K562 (cell line): ENCODE measurements around the gene MAP1A. TPM values are rescaled to one million over a fixed set of nuclear protein-coding genes. Genes with fewer than 3 reads are reported as not detected.

Source experiments
- ATAC-seq: fragments of 200-7000 bp; cut with Tn5 transposase; 3 replicates; pipeline ENCODE4 v1.9.1; 2020; ENCODE audit warnings: moderate library complexity
- BruUV-seq: library from RNA; stranded (reverse); fragments of 400-500 nt; replicated peaks from 2 replicates; lab custom pipeline; 2021; lab: Mats Ljungman, UMichigan
- CTCF ChIA-PET: fragments of 300-600 bp; formaldehyde crosslinking; extraction: SDS; loops from one replicate; lab custom pipeline; 2021; ENCODE audit warnings: low intra/inter-chr PET ratio; lab: Yijun Ruan, JAX
- POLR2A ChIA-PET: fragments of 300-600, 350-650 bp; sonication (Branson Sonifier 250); formaldehyde crosslinking; extraction: SDS; loops from one replicate; lab custom pipeline; 2021; ENCODE audit warnings: antibody characterized with exemption, inconsistent platforms; lab: Yijun Ruan, JAX
- DNase-seq, 4 experiments: peaks; one replicate each; pipeline versions ENCODE4 v3.0.0 to v3.0.0-alpha.2; 2011 to 2018; ENCODE audit warnings: low spot score in 3 of 4, mixed read lengths in 3 of 4; ENCODE audit errors: extremely low read depth in 1 of 4
- FAIRE-seq: peaks from 2 replicates; lab custom pipeline; 2011; peaks lifted over from hg19 to GRCh38; lab: Jason Lieb, UNC
- H2AFZ ChIP-seq: 2 replicates; pipeline ENCODE4 v1.6.0; 2011; ENCODE audit warnings: low read depth, low read length, control low read depth, inconsistent platforms
- H3K27ac ChIP-seq: fragments of 200-600 bp; 3 replicates; pipeline ENCODE4 v1.8.0; 2011; ENCODE audit warnings: low read depth, mild to moderate bottlenecking, control low read depth, inconsistent platforms, low read length, moderate library complexity, mixed read lengths; ENCODE audit errors: extremely low read depth
- H3K27me3 ChIP-seq, 2 experiments: fragments of 300-600 bp in 1 of 2; 2 replicates in 1 of 2; 3 replicates in 1 of 2; pipeline versions ENCODE4 v1.6.0 to v1.8.0; 2011; ENCODE audit warnings: inconsistent platforms in 2 of 2, low read length in 2 of 2, mild to moderate bottlenecking in 1 of 2, mixed read lengths in 1 of 2, moderate library complexity in 1 of 2; ENCODE audit not compliant: control insufficient read depth in 2 of 2, insufficient read depth in 2 of 2
- H3K36me3 ChIP-seq: fragments of 300-600 bp; 3 replicates; pipeline ENCODE4 v1.8.0; 2011; ENCODE audit warnings: mild to moderate bottlenecking, low read length, inconsistent platforms; ENCODE audit not compliant: control insufficient read depth, insufficient read depth
- H3K4me1 ChIP-seq, 2 experiments: fragments of 200-600 bp in 1 of 2; replicated peaks in 1 of 2; 2 replicates in 1 of 2; 3 replicates in 1 of 2; pipeline versions ENCODE4 v1.5.1 to v1.8.0; 2011; ENCODE audit warnings: inconsistent platforms in 2 of 2, low read length in 2 of 2, mild to moderate bottlenecking in 1 of 2, mixed read lengths in 1 of 2, moderate library complexity in 1 of 2; ENCODE audit not compliant: control insufficient read depth in 2 of 2, insufficient read depth in 2 of 2
- H3K4me2 ChIP-seq: 2 replicates; pipeline ENCODE4 v1.6.1; 2011; ENCODE audit warnings: low read length, control low read depth, inconsistent platforms, mixed read lengths; ENCODE audit not compliant: insufficient read depth
- H3K4me3 ChIP-seq: fragments of 200-600 bp; sonication (generic), shearing (Covaris generic); 2 replicates; pipeline ENCODE4 v1.5.1; 2016; ENCODE audit warnings: control low read depth, inconsistent platforms
- H3K79me2 ChIP-seq: fragments of 200-600 bp; 3 replicates; pipeline ENCODE4 v1.8.0; 2011; ENCODE audit warnings: low read length, inconsistent platforms; ENCODE audit not compliant: control insufficient read depth, insufficient read depth
- H3K9ac ChIP-seq, 2 experiments: 2 replicates each; pipeline versions ENCODE4 v1.6.0 to v1.6.1; 2011; ENCODE audit warnings: low read depth in 2 of 2, low read length in 2 of 2, control low read depth in 1 of 2, inconsistent platforms in 1 of 2, mild to moderate bottlenecking in 1 of 2, mixed read lengths in 1 of 2; ENCODE audit not compliant: insufficient read depth in 1 of 2
- H3K9me1 ChIP-seq: one replicate; pipeline ENCODE4 v1.6.0; 2011; ENCODE audit warnings: inconsistent platforms, mild to moderate bottlenecking, low read length, moderate library complexity; ENCODE audit not compliant: control insufficient read depth, insufficient read depth
- H3K9me3 ChIP-seq: replicated peaks from 2 replicates; pipeline ENCODE4 v1.5.1; 2011; ENCODE audit warnings: low read depth, low read length, inconsistent platforms; ENCODE audit not compliant: control insufficient read depth, insufficient read depth
- H4K20me1 ChIP-seq: replicated peaks from 2 replicates; pipeline ENCODE4 v1.6.1; 2011; ENCODE audit warnings: low read length, inconsistent platforms, mixed read lengths; ENCODE audit not compliant: control insufficient read depth, insufficient read depth
- BRD9 ChIP-seq: fragments of 450-650 bp; IDR thresholded peaks from 2 replicates; pipeline ENCODE4 v1.6.1; 2018; ENCODE audit warnings: low read depth; ENCODE audit not compliant: partially characterized antibody
- CHD4 ChIP-seq: fragments of 200-600 bp; sonication (generic); IDR thresholded peaks from 3 replicates; pipeline ENCODE4 v1.6.1; 2012; ENCODE audit warnings: low read depth, mild to moderate bottlenecking, mixed read lengths, low read length, inconsistent platforms; ENCODE audit not compliant: insufficient read depth, insufficient replicate concordance, poor library complexity, severe bottlenecking
- E2F3 ChIP-seq: fragments of 250-450 bp; sonication (Bioruptor Pico); IDR thresholded peaks from 2 replicates; pipeline ENCODE4 v1.4.0; 2020; ENCODE audit warnings: mild to moderate bottlenecking
- ELF4 ChIP-seq: fragments of 450-650 bp; formaldehyde crosslinking; IDR thresholded peaks from 2 replicates; pipeline ENCODE4 v1.4.0; 2022; ENCODE audit warnings: missing genetic modification characterization
- MAFK ChIP-seq: IDR thresholded peaks from 2 replicates; pipeline ENCODE4 v1.6.1; 2011; ENCODE audit warnings: low read length, improper control_type of control experiment
- NFXL1 ChIP-seq: fragments of 450-650 bp; formaldehyde crosslinking; IDR thresholded peaks from 2 replicates; pipeline ENCODE4 v1.4.0; 2021; ENCODE audit warnings: mild to moderate bottlenecking
- PHF8 ChIP-seq: fragments of 200-600 bp; sonication (generic); IDR thresholded peaks from 2 replicates; pipeline ENCODE4 v1.6.1; 2012; ENCODE audit warnings: mixed run types, mild to moderate bottlenecking, inconsistent platforms, low read length, moderate library complexity, borderline replicate concordance
- WGBS: fragments of 100-300 bp; shearing (Covaris generic); methylation state at CpG from one replicate; pipeline ENCODE4 v1.1.6; 2016; ENCODE audit warnings: low coverage, mixed read lengths; ENCODE audit not compliant: insufficient coverage; ENCODE audit errors: missing lambda C conversion rate; 5-methylcytosine and 5-hydroxymethylcytosine counted together
- in situ Hi-C: fragments of 300-500 bp; cut with MboI; formaldehyde crosslinking; loops from 4 replicates; pipeline ENCODE4 v1.15.0; 2018; ENCODE audit warnings: inconsistent platforms, mixed read lengths
- intact Hi-C: fragments of 100-400 bp; cut with micrococcal nuclease; formaldehyde crosslinking; loops from 2 replicates; pipeline ENCODE4 v1.14.2; 2022
- polyA plus RNA-seq, 8 experiments: library from polyadenylated mRNA; depleted of rRNA in 4 of 8; stranded (reverse) in 5 of 8; unstranded in 3 of 8; fragments of >200 nt; fragmentation: Nextera tagmentation in 2 of 8; fragmentation: Illumina TruSeq in 1 of 8; extraction: Ambion mirVana in 2 of 8; extraction: Trizol in 1 of 8; gene quantifications; 2 replicates each; pipeline versions ENCODE4 v1.2.1 to v1.2.3, GENCODE V29; 2011 to 2014; ENCODE audit warnings: inconsistent platforms in 1 of 8, missing spikeins in 1 of 8
- total RNA-seq, 7 experiments: library from RNA; depleted of rRNA in 6 of 7; stranded (reverse); fragments of >200 nt in 6 of 7; fragmentation: Illumina TruSeq in 2 of 7; extraction: Trizol in 2 of 7; gene quantifications; 2 replicates each; pipeline versions ENCODE4 v1.2.1 to v1.2.3, GENCODE V29; 2011 to 2021; ENCODE audit warnings: low replicate concordance in 1 of 7
- TF ChIP-seq, protein P1 (sequence below), 2 experiments: fragments of 450-650 bp; IDR thresholded peaks; 2 replicates each; pipeline ENCODE4 v1.6.1; 2016; ENCODE audit warnings: mild to moderate bottlenecking in 2 of 2, borderline replicate concordance in 1 of 2, low read depth in 1 of 2, moderate library complexity in 1 of 2
- TF ChIP-seq, protein P2 (sequence below), 2 experiments: IDR thresholded peaks; 2 replicates each; pipeline ENCODE4 v1.6.1; 2011; ENCODE audit warnings: borderline replicate concordance in 1 of 2, control low read depth in 1 of 2, low read depth in 1 of 2, low read length in 1 of 2, mild to moderate bottlenecking in 1 of 2, mixed read lengths in 1 of 2, moderate library complexity in 1 of 2; ENCODE audit not compliant: insufficient read depth in 1 of 2, insufficient read length in 1 of 2, poor library complexity in 1 of 2, severe bottlenecking in 1 of 2; ENCODE audit errors: extremely low read depth in 1 of 2
- TF ChIP-seq, protein P3 (sequence below), 2 experiments: fragments of 450-650 bp in 1 of 2; sonication (generic) in 1 of 2; formaldehyde crosslinking in 1 of 2; IDR thresholded peaks in 1 of 2; conservative IDR thresholded peaks in 1 of 2; 2 replicates each; pipeline versions ENCODE4 v1.6.1 to v1.8.1; 2016 to 2023; ENCODE audit warnings: mild to moderate bottlenecking in 2 of 2, moderate library complexity in 2 of 2, inconsistent platforms in 1 of 2, missing genetic modification reagents in 1 of 2

Gene MAP1A
- total and polyA plus RNA-seq, 9 of the 15 experiments (the other 6 are each of a cell fraction or from before 2014, with no cell fraction given): 2.0 to 20.3 (median 7.3) TPM

DNA sequence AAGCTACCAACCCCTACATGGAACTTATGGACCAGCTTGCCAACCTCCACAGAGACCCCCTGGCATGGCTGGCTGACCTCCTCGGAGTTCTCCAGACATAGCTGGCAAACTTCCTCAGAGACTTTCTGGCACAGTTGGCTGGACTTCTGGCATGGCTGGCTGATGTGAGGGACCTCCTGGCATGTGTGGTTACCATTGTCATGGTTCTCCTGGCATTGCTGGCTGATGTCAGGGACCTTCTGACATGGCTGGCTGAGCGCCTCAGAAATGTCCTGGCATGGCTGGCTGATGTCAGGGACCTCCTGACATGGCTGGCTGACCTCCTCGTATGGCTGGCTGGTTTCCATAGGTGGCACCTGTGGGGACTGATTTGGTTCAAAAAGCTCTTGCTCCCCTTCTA is 17.5 kb downstream of the MAP1A start:
- H3K79me2 ChIP-seq: no peaks in the 10 kb centered on the region
- DNase-seq (no peak), FAIRE-seq (no peak), ATAC-seq (no peak)
- intact Hi-C loops: no loop called here
- H3K27me3 ChIP-seq: no peaks in the 10 kb centered on the region
- BruUV-seq: no TSS peak
- H3K4me3 ChIP-seq: no peak overlapping the region
- ChIA-PET POLR2A (interaction anchor here (0.7 to 1.4 kb wide), 2 partner anchors 10 to 21 kb away, joined by 3 to 4 read pairs; no protein-coding TSS in a partner anchor), CTCF (no interaction called here)
- H3K4me1 ChIP-seq: no peaks in the 10 kb centered on the region
- no peak overlapping the region for H3K4me2 ChIP-seq
- 53% methylated on average over 3 of the region's 3 CpGs for WGBS
- in situ Hi-C loops: no loop called here
- no peaks in the 10 kb centered on the region for H3K9me3 ChIP-seq
- peaks cover 7% of the 10 kb centered on the region for H3K9me1 ChIP-seq
- H4K20me1 ChIP-seq: no peaks in the 10 kb centered on the region
- no peak overlapping the region for H3K9ac ChIP-seq
- H3K36me3 ChIP-seq: peaks cover 14% of the 10 kb centered on the region; the same call in 1 of the 3 replicates
- no peak overlapping the region for H2AFZ ChIP-seq
- no peak overlapping the region for H3K27ac ChIP-seq
- TF ChIP-seq, protein P1, sequence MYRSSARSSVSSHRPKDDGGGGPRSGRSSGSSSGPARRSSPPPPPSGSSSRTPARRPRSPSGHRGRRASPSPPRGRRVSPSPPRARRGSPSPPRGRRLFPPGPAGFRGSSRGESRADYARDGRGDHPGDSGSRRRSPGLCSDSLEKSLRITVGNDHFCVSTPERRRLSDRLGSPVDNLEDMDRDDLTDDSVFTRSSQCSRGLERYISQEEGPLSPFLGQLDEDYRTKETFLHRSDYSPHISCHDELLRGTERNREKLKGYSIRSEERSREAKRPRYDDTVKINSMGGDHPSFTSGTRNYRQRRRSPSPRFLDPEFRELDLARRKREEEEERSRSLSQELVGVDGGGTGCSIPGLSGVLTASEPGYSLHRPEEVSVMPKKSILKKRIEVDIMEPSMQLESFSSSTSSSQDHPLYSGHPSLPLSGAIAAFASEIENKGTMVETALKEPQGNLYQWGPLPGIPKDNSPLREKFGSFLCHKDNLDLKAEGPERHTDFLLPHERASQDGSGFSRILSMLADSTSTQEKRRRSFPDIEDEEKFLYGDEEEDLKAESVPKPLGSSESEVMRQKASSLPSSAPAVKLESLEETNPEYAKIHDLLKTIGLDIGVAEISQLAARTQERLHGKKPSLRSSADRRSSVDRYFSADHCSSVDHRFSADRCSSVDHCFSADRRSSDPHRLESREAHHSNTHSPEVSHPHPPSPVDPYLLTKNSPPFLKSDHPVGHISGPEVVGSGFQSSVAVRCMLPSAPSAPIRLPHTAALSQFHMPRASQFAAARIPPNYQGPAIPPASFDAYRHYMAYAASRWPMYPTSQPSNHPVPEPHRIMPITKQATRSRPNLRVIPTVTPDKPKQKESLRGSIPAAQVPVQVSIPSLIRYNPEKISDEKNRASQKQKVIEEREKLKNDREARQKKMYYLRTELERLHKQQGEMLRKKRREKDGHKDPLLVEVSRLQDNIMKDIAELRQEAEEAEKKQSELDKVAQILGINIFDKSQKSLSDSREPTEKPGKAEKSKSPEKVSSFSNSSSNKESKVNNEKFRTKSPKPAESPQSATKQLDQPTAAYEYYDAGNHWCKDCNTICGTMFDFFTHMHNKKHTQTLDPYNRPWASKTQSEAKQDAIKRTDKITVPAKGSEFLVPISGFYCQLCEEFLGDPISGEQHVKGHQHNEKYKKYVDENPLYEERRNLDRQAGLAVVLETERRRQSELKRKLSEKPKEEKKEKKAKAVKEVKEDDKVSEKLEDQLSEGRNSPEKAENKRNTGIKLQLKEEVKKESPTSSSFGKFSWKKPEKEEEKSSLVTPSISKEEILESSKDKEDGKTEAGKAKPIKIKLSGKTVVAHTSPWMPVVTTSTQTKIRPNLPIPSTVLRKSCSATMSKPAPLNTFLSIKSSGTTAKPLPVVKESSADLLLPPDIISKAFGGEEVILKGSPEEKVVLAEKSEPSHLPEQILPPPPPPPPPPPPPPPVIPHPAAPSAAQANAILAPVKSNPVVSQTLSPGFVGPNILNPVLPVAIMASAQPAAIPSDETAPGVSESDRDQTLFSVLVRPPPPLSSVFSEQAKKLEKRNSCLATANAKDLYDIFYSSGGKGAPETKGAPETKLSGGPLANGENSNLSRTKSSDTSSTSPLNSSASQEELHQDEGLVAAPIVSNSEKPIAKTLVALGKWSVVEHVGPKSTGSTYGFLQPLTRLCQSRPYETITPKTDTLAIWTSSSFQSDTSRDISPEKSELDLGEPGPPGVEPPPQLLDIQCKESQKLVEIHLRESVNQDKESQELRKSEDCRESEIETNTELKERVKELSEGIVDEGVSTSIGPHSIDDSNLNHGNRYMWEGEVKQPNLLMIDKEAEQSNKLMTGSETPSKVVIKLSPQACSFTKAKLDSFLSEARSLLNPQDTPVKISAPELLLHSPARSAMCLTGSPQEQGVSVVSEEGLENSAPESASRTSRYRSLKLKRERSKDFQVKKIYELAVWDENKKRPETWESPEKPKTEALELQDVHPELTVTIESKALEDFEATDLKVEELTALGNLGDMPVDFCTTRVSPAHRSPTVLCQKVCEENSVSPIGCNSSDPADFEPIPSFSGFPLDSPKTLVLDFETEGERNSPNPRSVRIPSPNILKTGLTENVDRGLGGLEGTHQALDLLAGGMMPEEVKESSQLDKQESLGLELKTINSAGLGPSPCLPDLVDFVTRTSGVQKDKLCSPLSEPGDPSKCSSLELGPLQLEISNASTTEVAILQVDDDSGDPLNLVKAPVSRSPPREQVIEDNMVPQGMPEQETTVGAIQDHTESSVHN (IDR thresholded peaks at IDR 0.05; ENCODE audit: borderline replicate concordance in 1 of 2, low read depth in 1 of 2): no peak
- TF ChIP-seq MAFK (no peak), E2F3 (no peak), BRD9 (no peak), CHD4 (no peak), ELF4 (no peak), PHF8 (no peak), NFXL1 (no peak)
- TF ChIP-seq, protein P2, sequence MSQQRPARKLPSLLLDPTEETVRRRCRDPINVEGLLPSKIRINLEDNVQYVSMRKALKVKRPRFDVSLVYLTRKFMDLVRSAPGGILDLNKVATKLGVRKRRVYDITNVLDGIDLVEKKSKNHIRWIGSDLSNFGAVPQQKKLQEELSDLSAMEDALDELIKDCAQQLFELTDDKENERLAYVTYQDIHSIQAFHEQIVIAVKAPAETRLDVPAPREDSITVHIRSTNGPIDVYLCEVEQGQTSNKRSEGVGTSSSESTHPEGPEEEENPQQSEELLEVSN (IDR thresholded peaks at IDR 0.05; ENCODE audit: borderline replicate concordance in 1 of 2, extremely low read depth in 1 of 2, insufficient read depth in 1 of 2, insufficient read length in 1 of 2, low read depth in 1 of 2, low read length in 1 of 2, poor library complexity in 1 of 2, severe bottlenecking in 1 of 2): no peak
- TF ChIP-seq, protein P3, sequence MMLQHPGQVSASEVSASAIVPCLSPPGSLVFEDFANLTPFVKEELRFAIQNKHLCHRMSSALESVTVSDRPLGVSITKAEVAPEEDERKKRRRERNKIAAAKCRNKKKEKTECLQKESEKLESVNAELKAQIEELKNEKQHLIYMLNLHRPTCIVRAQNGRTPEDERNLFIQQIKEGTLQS (IDR thresholded peaks at IDR 0.05): no peak
- TF ChIP-seq, protein P3 (CRISPR knock-in tag; conservative IDR thresholded peaks at IDR 0.05): no peak
